Measurements from ENCODE around the gene FRY. TPM values are rescaled to one million over a fixed set of nuclear protein-coding genes. Genes with fewer than 3 reads are reported as not detected.

Gene FRY
- total RNA-seq, 1 donor from 2014 or later = 4.5 TPM

DNA sequence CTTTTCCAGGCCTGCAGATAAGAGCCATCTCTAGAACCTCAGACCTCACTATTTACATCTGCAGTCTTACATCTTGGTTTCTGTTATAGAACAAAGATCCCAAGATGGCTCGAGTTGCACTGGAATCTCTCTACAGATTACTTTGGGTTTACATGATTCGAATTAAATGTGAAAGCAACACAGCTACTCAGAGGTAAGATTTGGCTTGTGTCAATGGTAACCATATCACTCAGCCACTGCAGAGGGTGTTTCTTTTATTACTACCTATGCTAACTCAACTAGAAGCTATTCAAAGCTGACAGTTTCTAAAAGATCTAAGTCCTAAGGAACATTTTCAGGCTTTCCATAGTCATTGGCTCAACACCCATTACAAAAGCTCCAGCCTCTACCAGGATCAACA lies 115.6 kb downstream of the FRY start:
- TF ChIP-seq, protein P1, sequence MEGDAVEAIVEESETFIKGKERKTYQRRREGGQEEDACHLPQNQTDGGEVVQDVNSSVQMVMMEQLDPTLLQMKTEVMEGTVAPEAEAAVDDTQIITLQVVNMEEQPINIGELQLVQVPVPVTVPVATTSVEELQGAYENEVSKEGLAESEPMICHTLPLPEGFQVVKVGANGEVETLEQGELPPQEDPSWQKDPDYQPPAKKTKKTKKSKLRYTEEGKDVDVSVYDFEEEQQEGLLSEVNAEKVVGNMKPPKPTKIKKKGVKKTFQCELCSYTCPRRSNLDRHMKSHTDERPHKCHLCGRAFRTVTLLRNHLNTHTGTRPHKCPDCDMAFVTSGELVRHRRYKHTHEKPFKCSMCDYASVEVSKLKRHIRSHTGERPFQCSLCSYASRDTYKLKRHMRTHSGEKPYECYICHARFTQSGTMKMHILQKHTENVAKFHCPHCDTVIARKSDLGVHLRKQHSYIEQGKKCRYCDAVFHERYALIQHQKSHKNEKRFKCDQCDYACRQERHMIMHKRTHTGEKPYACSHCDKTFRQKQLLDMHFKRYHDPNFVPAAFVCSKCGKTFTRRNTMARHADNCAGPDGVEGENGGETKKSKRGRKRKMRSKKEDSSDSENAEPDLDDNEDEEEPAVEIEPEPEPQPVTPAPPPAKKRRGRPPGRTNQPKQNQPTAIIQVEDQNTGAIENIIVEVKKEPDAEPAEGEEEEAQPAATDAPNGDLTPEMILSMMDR (IDR thresholded peaks at IDR 0.05; ENCODE audit: unreplicated experiment) = no peak

DNA sequence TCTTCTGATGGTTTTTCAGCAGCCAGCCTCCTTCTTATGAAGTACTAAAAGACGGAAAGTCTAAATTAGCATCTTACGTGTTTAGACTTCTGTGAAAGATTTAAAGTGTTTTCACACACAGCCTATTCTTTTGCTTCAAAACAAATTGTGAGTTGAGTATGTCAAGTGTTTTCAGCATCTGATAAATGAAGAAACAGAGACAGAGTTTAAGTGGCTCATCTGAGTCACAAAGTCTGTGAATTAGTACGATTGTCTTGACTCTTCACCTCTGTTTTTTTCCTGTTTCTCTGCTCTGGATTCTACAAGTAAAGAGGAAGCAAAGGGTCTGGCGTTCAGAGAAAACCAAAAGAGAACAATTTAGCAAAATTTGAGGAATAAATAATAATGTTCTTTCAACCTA lies 116.4 kb downstream of the FRY start:
- DNase-seq (ENCODE audit: low spot score) = no peak
- Mint-ChIP-seq H3K4me3 (ENCODE audit: unreplicated experiment) (no peak overlapping the region), H3K27ac (ENCODE audit: unreplicated experiment) (no peak overlapping the region), H3K9me3 (ENCODE audit: unreplicated experiment) (no peaks in the 10 kb centered on the region), H3K36me3 (ENCODE audit: low read depth, unreplicated experiment) (no peaks in the 10 kb centered on the region), H3K4me1 (ENCODE audit: unreplicated experiment) (no peaks in the 10 kb centered on the region), H3K27me3 (ENCODE audit: unreplicated experiment) (peaks cover 1% of the 10 kb centered on the region)
- TF ChIP-seq, protein P1 (IDR thresholded peaks at IDR 0.05; ENCODE audit: unreplicated experiment) = no peak

More for the DNA sequence above, 115.6 kb downstream of the FRY start:
- no peak overlapping the region for H3K27ac Mint-ChIP-seq (ENCODE audit: unreplicated experiment)
- H3K4me3 Mint-ChIP-seq (ENCODE audit: unreplicated experiment) = no peak overlapping the region
- no peaks in the 10 kb centered on the region for H3K36me3 Mint-ChIP-seq (ENCODE audit: low read depth, unreplicated experiment)
- no peak for DNase-seq (ENCODE audit: low spot score)
- H3K9me3 Mint-ChIP-seq (ENCODE audit: unreplicated experiment) = no peaks in the 10 kb centered on the region
- H3K27me3 Mint-ChIP-seq (ENCODE audit: unreplicated experiment) = peaks cover 1% of the 10 kb centered on the region
- H3K4me1 Mint-ChIP-seq (ENCODE audit: unreplicated experiment) = peaks cover 3% of the 10 kb centered on the region

DNA sequence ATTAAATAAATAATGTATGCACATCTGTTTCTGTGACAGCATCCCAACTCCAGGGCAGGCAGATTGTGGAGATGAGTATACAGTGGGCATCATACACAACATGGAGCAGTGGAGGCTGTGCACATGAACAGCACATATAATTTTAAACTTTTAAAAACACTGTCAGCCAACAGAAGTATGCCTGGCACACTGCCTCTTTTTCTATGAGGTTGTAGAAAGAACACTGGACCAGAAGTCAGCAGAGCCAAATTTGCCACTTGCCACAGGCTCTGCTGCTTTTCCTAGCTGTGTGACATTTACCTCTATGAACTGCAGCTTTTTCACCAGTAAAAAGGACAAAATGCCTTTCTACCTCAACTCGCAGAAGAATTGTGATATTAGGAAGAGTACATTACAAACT lies 118.7 kb downstream of the FRY start:
- Mint-ChIP-seq H3K36me3 (ENCODE audit: low read depth, unreplicated experiment) (no peaks in the 10 kb centered on the region), H3K27ac (ENCODE audit: unreplicated experiment) (no peak overlapping the region), H3K4me1 (ENCODE audit: unreplicated experiment) (no peaks in the 10 kb centered on the region), H3K4me3 (ENCODE audit: unreplicated experiment) (no peak overlapping the region), H3K9me3 (ENCODE audit: unreplicated experiment) (no peaks in the 10 kb centered on the region), H3K27me3 (ENCODE audit: unreplicated experiment) (no peaks in the 10 kb centered on the region)
- no peak for DNase-seq (ENCODE audit: low spot score)
- TF ChIP-seq, protein P1 (IDR thresholded peaks at IDR 0.05; ENCODE audit: unreplicated experiment) = no peak

DNA sequence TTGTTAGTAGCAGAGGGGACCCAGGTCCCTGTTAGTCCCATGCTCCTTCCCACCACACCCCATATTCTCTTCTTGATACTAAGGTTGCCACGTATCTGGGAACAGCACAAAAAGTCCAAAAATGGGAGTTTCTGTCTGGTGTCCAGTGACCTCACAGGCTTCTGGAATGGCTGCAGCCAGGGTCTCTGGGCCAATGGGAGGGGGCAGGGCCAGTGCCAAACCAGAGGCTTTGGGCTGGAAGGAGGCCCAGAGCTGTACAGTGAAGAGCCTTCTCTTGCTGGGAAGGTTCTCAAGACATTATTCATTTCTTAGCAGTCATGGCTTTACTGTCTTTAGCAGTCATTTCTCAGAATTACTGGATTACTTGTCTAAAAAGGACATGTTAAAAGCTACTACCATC lies 119.2 kb downstream of the FRY start:
- Mint-ChIP-seq H3K9me3 (ENCODE audit: unreplicated experiment) (no peaks in the 10 kb centered on the region), H3K27me3 (ENCODE audit: unreplicated experiment) (no peaks in the 10 kb centered on the region), H3K4me1 (ENCODE audit: unreplicated experiment) (no peaks in the 10 kb centered on the region), H3K36me3 (ENCODE audit: low read depth, unreplicated experiment) (no peaks in the 10 kb centered on the region), H3K27ac (ENCODE audit: unreplicated experiment) (no peak overlapping the region), H3K4me3 (ENCODE audit: unreplicated experiment) (no peak overlapping the region)
- no peak for DNase-seq (ENCODE audit: low spot score)
- TF ChIP-seq, protein P1 (IDR thresholded peaks at IDR 0.05; ENCODE audit: unreplicated experiment) = no peak

DNA sequence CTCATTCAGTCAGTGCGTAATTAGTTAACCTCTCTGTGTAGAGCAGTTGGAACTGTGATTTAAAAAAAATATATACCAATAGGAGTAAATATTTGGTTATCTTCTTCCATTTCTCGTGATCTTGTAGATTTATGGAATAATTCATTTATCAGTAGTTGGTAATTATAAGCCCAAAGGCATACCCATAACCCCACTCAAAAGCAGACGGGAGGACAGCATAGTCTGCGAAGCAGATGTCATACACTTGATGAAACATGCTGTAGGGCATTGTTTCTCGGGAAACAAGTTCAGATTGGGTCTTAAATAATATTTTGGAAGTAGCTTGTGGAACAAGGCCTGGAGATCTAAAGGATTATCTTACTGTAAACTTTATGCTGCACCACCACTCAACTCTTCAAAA lies 119.7 kb downstream of the FRY start:
- no peaks in the 10 kb centered on the region for H3K9me3 Mint-ChIP-seq (ENCODE audit: unreplicated experiment)
- H3K4me3 Mint-ChIP-seq (ENCODE audit: unreplicated experiment) = no peak overlapping the region
- H3K4me1 Mint-ChIP-seq (ENCODE audit: unreplicated experiment) = no peaks in the 10 kb centered on the region
- no peak overlapping the region for H3K27ac Mint-ChIP-seq (ENCODE audit: unreplicated experiment)
- no peak for DNase-seq (ENCODE audit: low spot score)
- H3K27me3 Mint-ChIP-seq (ENCODE audit: unreplicated experiment) = no peaks in the 10 kb centered on the region
- TF ChIP-seq, protein P1 (IDR thresholded peaks at IDR 0.05; ENCODE audit: unreplicated experiment) = no peak
- H3K36me3 Mint-ChIP-seq (ENCODE audit: low read depth, unreplicated experiment) = no peaks in the 10 kb centered on the region
